RWPE1 (cell line): ENCODE results near the gene SLC11A2.

Source experiments
- CTCF ChIA-PET: fragments of 350-600 bp; sonication (Branson Sonifier 250); formaldehyde crosslinking; extraction: SDS; loops from one replicate; lab custom pipeline; 2021; lab: Yijun Ruan, JAX
- POLR2A ChIA-PET: fragments of 400-600 bp; formaldehyde crosslinking; extraction: SDS; loops from one replicate; lab custom pipeline; 2020; ENCODE audit warnings: antibody characterized with exemption; ENCODE audit not compliant: low non-redundant PET; lab: Yijun Ruan, JAX
- DNase-seq: peaks from one replicate; pipeline ENCODE4 v3.0.0; 2012; ENCODE audit warnings: low spot score
- H3K27ac ChIP-seq: fragments of 450-650 bp; 2 replicates; pipeline ENCODE4 v1.5.1; 2017
- TF ChIP-seq, protein P1 (sequence below): fragments of 450-650 bp; conservative IDR thresholded peaks from 2 replicates; pipeline ENCODE4 v1.5.1; 2017; ENCODE audit warnings: low read depth, mild to moderate bottlenecking

The SLC11A2 gene

DNA sequence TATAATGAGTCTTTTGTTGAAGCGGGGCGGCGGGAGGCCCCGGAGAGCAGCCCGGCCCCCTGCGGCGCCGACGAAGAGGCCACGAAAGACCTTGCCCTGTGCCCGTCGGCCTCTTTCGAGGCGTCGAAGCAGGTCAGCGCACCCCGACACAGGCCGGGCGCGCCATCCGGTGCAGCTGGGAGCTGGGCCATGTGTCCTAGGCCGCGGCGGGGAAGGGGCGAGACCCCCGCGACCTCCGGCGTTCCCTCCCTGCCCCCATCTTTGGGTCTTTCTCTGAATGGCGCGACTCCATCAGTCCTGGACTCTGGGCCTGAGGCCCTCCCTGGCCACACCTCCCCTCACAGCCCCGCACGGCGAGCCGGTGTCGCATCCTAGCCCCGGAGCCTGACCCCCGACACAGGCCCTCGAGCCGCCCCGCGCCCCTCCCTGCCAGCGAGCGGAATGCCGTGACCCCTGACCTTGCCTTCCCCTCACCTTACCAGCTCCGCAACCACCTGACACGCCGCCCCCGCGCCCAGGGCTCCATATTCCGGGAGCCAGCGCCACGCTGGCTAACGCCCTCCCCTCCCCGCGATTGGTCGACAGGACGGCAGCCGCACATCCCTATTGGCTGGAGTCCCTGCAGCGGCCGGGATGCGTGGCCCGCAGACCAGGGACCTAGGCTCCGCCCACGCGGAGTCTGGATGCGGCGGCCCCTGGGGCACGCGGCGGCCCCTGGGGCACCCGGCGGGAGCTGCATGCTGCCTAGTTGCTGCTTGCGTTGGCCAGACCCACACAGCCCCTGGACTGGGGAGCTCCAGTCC is at the start of gene SLC11A2:
Gene SLC11A2, minus strand, starts transcription at position 549 of the 803 bp plus-strand sequence. CDS start 15,656 bp downstream, outside the sequence.
- peak within 1 kb of the TSS; percentile 88 for H3K27ac ChIP-seq
- ChIA-PET POLR2A (interaction anchor here (0.7 kb wide), 1 partner anchor 262 kb away, joined by 5 read pairs; the partner anchor contains the start of gene ATF1), CTCF (interaction anchor here (0.8 kb wide), 1 partner anchor 102 kb away, joined by 3 read pairs; no protein-coding TSS in a partner anchor)
- peak; percentile 98 for DNase-seq
- TF ChIP-seq, protein P1, sequence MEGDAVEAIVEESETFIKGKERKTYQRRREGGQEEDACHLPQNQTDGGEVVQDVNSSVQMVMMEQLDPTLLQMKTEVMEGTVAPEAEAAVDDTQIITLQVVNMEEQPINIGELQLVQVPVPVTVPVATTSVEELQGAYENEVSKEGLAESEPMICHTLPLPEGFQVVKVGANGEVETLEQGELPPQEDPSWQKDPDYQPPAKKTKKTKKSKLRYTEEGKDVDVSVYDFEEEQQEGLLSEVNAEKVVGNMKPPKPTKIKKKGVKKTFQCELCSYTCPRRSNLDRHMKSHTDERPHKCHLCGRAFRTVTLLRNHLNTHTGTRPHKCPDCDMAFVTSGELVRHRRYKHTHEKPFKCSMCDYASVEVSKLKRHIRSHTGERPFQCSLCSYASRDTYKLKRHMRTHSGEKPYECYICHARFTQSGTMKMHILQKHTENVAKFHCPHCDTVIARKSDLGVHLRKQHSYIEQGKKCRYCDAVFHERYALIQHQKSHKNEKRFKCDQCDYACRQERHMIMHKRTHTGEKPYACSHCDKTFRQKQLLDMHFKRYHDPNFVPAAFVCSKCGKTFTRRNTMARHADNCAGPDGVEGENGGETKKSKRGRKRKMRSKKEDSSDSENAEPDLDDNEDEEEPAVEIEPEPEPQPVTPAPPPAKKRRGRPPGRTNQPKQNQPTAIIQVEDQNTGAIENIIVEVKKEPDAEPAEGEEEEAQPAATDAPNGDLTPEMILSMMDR: no peak

DNA sequence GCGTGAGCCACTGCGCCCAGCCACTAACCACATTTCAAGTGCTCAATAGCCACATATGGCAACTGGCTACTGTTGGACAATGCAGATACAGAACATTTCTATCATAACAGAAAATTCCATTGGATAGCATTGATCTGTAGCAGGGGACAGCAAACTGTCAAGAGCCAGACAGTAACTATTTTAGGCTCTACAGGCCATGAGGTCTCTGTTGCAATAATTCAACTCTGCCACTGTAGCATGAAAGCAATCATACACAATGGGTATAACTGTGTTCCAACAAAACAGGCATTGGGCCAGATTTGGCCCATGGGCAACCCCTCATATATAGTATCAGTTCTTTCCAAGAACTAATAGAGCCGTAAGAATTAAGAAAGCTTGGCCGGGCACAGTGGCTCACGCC is 49.2 kb upstream of the SLC11A2 start:
- TF ChIP-seq, protein P1: no peak
- ChIA-PET POLR2A (interaction anchor here (1.0 kb wide), 1 partner anchor 9 kb away, joined by 9 read pairs; no protein-coding TSS in a partner anchor), CTCF (no interaction called here)
- DNase-seq: no peak
- H3K27ac ChIP-seq: no peak overlapping the region

DNA sequence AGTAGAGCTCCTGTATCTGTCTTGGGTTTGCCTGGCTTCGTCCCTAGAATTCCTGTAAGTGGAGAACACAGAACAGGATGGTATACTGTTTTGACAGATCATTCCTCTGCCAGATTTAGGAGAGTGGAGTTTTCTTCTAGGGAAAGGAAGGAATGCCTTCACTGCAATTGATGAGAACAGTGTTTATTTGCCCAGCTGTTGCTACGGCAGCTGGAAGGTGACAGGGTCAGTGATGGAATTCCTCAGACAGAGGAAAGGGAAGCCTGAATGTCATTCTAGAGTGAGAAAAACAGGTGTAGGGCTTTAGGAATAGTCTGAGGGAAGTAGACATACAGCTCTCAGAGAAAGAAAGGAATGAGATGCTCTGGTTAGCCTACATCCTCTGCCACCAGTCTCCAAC is 45.5 kb upstream of the SLC11A2 start:
- ChIA-PET POLR2A (no interaction called here), CTCF (interaction anchor here (0.5 kb wide), 1 partner anchor 987 kb away, joined by 3 read pairs; the partner anchor contains the start of gene SMARCD1)
- TF ChIP-seq, protein P1: no peak
- no peak for DNase-seq
- no peak overlapping the region for H3K27ac ChIP-seq

DNA sequence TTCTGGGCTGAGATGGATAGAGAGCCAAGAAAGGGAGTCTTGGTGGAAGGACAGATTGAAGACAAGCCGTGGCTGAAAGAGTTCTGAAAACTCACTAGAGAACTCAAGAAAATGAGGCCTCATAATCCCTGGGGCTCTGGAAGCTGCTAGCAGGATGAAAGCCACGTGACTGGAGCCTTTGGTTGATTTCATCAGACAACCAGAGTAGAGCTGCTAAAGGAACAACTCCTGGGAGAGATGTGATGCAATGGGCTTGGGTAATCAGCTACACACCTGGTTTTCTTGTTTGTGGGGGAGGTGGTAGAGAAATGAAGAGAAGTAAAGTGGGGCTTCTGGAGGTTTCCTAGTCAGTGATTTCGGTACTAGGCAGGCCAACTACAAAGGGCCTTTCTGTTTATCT is 43.8 kb upstream of the SLC11A2 start:
- POLR2A ChIA-PET: interaction anchor here (0.6 to 1.0 kb wide), 2 partner anchors 13 to 308 kb away, joined by 3 read pairs; partner anchors contain the start of gene CSRNP2
- TF ChIP-seq, protein P1: no peak
- CTCF ChIA-PET: no interaction called here
- peak overlapping the region; percentile 82 for H3K27ac ChIP-seq
- DNase-seq: peak; percentile 74

DNA sequence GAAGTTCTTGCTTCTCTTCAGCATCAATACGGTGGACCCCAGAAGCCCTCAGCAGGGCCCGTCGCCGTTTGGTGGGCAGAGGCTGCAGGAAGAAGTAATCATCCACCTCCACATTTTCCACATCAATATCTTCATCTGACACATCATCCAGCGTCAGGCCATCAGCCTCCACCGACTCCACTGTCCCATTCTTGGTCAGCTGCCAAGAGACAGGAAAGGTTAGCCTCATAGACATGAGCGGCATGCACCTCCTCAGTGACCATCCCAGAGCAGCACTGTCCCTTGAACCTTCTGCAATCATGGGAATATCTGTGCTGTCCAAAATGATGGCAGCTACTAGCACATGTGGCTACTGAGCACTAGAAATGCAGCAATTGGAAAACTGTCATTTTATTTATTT is 41.6 kb upstream of the SLC11A2 start:
- POLR2A ChIA-PET: no interaction called here
- peak overlapping the region; percentile 12; the same call in 1 of the 2 replicates for H3K27ac ChIP-seq
- CTCF ChIA-PET: no interaction called here
- DNase-seq: no peak
- TF ChIP-seq, protein P1: no peak

DNA sequence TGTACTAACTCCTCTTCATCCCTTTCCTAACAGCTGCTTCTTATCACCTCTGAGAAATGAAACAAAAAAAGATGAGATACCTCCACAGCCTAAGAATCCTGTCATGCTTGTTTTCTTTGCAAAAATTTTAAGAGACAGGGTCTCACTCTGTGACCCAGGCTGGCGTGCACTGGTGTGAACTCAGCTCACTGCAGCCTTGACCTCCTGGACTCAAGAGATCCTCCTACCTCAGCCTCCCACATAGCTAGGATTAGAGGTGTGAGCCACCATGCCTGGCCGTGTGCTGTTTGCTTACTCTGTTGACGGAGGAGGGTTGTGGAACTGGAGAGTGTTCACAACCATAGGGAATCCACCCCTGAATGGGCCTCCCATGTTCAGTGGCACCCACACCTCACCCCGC is 41.0 kb upstream of the SLC11A2 start:
- ChIA-PET CTCF (interaction anchor here (0.6 kb wide), 1 partner anchor 70 kb away, joined by 3 read pairs; no protein-coding TSS in a partner anchor), POLR2A (interaction anchor here (0.7 kb wide), 1 partner anchor 16 kb away, joined by 3 read pairs; the partner anchor contains the start of gene CSRNP2)
- H3K27ac ChIP-seq: peak overlapping the region; percentile 30; the same call in 1 of the 2 replicates
- no peak for DNase-seq
- TF ChIP-seq, protein P1: no peak
